HG03571 (cell line): ENCODE measurements around the gene SLC49A3.
"Not testable (repeated sequence)": the region's sequence is repeated elsewhere in the genome, so short reads cannot be mapped to it uniquely, and the experiment has no call there.

Experiments used
- ATAC-seq: cut with Tn5 transposase; IDR thresholded peaks from one replicate; pipeline ENCODE4 v1.9.1; 2021; ENCODE audit not compliant: unreplicated experiment

SLC49A3 gene

DNA sequence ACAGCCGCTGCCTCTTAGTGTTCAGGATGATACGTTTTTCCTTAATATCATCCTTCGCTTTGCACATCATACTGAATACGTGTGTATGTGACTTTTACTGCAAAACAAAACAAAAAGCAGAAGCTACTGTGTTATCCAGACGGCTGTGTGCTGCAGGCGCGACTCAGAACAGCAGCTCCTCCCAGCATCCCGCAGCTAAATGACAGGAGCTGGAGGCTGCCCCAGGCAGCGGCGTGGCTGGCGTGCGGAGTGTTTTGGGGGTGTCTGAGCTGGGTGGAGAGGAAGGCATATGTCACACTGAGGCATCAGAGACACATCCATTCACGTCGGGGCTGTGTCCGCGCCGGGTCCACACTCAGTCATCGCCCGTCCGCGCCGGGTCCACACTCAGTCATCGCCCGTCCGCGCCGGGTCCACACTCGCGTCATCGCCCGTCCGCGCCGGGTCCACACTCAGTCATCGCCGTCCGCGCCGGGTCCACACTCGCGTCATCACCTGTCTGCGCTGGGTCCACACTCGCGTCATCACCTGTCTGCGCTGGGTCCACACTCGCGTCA, 33.3 kb upstream of the SLC49A3 start:
- no peak for ATAC-seq

DNA sequence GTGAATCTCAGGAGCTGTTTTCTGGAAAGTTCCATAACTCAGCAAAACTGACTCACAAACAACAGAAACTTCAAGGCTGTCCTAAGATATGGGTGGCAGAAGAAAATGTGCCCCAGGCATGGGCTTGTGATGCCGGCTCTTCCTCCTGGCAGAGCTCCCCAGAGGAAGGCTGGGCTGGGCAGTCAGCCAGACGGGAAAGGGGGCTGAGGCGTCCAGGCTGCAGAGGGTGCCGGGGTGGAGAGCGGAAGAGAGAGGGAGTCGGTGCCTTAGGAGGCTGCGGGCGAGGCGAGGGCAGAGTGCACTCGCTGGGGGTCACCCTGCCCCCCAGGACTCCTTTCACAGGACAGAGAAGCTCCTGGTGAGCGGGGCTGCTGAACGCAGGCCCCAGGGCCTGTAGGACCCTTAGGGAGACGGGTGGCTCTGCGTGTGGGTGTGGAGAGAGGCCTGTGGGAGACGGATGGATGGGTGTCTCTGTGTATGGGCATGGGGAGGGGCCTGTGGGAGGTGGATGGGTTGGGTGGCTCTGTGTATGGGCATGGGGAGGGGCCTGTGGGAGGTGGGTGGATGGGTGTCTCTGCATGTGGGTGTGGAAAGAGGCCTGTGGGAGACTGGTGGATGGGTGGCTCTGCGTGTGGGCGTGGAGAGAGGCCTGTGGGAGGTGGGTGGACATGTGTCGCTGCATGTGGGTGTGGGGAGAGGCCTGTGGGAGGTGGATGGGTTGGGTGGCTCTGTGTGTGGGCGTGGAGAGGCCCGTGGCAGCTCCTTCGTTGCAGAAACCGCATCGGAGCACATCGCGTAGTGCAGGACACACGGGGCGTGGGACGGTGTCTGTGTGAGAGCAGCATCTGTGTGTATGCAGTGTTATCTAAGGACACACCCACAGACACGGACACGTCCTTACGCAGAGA, 32.6 kb upstream of the SLC49A3 start:
- ATAC-seq = no peak

DNA sequence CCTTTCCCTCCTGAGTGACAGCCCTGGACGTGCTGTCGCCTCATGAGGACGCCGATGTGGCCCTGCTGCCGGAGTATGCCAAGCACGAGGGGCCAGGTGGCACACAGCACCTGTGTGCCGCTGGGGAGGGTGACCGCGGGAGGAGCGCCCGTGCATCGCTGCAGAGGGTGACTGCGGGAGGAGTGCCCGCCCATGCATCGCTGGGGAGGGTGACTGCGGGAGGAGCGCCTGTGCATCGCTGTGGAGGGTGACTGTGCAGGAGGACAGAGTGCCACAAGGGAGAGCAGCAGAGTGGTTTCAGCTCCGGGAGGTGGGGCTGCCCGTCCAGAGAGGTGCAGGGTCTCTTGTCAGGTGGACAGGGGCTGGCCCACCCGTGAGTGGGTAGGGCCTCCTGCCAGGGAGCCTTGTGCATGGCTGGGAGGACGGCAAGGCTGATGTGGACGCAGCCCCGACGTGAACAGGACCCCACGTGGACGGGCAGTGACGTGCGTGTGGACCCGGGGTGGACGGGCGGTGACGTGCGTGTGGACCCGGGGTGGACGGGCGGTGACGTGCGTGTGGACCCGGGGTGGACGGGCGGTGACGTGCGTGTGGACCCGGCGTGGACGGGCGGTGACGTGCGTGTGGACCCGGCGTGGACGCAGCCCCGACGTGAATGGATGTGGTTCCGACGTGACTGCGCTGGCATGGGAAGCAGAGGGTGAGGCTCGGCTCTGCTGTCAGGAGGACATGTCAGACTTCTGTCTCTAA, 31.3 kb upstream of the SLC49A3 start:
- no peak for ATAC-seq

DNA sequence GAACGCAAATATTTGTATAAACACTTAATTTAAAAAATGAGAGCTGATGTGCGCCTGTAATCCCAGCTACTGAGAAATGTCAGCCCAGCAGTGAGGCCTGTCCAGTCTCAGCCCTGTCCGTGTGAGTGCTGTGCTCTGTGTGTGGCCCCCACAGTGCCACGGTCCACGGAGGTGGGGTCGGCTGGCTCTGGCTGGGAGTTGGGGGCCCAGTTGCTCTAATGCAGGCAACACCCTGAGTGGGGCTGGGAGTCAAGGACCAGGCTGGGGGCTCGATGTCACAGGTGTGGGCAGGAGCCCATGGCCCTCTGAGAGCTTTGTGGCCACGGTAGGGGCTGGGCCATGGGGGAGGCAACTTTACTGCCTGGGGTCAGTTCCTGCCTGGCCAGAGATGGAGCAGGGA, 29.5 kb upstream of the SLC49A3 start:
- ATAC-seq = no peak

DNA sequence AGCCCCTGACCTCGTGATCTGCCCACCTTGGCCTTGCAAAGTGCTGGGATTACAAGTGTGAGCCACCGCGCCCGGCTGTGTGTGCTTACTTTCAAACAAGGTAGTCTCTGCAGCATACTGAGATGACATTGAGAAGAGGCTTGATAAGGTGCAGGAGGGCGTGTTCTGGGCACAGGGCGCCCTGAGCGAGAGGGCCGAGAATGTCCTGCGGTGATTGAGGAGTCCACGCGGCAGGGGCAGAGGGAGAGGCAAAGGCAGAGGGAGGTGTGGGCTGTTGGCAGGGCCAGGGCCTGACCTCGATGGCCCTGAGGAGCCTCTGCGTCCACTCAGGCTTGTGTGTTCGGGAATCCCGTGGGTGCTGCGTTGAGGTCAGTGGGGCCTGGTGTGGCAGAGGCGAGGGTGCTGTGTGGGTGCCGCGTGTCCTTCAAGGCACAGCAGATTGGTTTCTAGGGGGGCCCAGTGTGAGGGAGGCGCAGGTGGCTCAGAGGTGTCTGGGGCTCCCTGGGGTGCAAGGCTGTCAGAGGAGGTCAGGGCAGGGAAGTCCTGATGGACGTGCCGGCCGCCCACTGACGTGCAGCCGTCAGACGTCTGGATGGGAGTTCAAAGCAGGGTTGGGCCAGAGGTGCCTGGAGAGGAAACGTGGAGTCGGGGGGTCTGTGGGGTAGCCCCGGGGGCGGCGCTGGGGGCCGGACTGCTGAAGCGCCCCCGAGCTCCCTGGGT, 28.8 kb upstream of the SLC49A3 start:
- ATAC-seq = no peak

DNA sequence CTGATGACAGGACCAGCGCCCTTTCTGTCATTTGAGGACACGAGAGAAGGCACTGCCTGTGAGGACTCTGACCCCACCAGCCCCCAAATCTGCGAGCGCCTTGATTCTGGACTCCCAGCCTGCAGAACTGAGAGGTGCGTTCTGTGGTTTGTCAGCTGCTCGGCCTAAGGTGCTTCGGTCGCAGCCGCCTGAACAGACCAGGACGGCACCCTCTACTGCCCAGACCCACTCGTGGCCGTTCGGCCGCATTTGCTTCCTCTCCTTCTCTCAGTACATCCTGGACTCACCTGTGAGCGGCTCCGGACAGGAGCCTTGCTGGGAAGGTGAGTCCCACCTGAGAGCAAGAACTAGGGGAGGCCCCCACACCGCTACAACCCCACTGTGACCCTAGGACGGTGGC, 25.1 kb upstream of the SLC49A3 start:
- ATAC-seq = no peak

DNA sequence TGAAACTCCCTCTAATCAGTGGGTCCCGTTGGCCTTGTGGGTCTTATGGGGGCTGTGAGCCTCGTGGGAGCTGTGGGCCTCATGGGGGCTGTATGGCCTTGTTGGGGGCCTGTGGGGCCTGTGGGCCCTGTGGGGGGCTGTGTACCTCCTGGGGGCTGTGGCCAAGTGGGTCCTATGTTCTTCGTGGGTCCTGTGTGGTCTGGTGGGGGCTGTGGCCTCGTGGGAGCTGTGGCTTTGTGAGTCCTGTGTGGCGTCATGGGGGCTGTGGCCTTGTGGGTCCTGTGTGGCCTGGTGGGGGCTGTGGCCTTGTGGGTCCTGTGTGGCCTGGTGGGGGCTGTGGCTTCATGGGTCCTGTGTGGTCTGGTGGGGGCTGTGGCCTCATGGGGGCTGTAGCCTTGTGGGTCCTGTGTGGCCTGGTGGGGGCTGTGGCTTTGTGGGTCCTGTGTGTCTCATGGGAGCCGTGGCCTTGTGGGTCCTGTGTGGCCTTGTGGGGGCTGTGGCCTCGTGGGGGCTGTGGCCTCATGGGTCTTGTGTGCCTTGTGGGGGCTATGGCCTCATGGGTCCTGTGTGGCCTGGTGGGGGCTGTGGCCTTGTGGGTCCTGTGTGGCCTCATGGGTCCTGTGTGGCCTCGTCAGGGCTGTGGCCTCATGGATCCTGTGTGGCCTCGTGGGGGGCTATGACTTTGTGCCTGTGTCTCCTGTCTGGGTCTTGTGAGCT, 24.1 kb upstream of the SLC49A3 start:
- ATAC-seq = no peak

DNA sequence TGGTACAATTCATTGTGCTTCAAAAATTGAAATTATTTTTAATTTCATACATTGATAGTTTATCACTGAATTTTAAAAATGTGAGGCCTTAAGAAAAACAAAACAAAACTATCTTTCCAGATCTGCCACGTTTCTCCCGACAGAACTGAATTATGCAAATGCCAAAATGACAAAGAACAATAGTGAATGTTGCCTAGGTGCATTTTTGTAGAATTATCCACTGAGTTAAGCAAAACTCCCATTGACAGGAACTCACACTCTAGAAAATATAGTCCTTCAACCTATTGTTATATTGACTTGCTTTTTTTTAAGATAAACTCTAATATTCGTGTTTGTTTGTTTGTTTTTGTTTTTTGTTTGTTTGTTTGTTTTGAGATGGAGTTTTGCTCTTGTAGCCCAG, 23.1 kb upstream of the SLC49A3 start:
- ATAC-seq = no peak

DNA sequence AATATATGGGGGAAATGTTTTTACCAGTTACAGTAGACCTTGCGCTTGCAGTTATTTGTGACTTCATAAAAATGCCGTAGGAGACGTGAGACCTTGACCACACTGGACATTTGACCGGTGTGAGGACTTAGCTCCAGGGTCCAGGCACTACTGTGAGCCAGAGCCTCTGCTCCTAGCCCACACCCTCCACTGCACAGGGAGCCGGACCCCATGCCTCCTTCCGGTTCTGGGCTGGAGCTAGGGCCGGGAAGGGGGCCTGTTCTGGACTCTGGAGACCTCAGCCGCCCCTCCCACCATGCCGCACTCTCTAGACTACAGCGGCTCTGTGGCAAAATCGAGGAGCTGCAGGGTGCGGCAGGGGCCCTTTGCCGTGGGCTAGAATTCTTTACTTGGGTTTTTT, 22.0 kb upstream of the SLC49A3 start:
- no peak for ATAC-seq

DNA sequence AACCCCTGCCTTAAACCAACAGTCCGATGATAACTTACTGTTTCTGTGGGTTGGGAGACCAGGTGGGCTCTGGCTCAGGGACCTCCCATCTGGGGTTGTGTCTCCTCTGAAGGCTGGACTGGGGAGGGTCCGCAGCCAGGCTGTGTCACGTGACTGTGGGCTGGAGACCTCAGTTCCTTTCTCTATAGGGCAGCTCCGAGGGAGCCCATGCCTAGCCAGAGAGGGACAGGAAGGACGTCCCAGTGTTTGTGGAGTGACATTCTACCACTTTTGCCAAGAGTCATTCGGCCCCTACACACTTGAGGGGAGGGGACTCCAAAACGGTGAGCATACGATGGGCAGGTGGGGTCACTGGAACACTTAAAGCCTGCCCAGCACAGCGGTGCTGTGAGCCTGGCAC, 21.2 kb upstream of the SLC49A3 start:
- ATAC-seq = no peak

DNA sequence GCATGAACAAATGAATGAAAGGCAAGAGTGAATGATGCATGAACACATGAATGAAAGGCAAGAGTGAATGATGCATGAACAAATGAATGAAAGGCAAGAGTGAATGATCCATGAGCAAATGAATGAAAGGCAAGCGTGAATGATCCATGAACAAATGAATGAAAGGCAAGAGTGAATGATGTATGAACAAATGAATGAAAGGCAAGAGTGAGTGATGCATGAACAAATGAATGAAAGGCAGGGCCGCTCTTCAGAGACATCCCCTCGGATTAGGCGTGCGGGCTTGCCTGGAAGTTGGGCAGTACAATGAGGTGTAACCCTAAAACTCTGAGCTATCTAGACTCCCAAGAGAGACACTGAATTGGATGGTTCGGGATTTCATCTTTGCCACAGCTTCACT, 20.4 kb upstream of the SLC49A3 start:
- no peak for ATAC-seq

DNA sequence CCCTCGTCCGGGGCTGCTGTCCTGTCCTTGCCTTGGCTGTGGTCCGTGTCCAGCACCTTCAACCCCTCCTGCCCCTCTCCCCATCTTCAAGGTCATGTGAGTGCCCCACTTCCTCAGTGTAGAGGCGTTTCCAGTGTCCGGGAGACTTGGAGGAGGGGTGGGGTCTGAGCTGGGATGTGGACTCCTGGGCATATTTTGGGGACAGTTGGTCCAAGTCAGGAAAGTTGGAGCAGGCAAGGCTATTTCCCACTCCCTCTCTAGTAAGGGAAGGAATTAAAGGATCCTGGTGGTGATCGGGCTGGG, 19.6 kb upstream of the SLC49A3 start:
- ATAC-seq = no peak

DNA sequence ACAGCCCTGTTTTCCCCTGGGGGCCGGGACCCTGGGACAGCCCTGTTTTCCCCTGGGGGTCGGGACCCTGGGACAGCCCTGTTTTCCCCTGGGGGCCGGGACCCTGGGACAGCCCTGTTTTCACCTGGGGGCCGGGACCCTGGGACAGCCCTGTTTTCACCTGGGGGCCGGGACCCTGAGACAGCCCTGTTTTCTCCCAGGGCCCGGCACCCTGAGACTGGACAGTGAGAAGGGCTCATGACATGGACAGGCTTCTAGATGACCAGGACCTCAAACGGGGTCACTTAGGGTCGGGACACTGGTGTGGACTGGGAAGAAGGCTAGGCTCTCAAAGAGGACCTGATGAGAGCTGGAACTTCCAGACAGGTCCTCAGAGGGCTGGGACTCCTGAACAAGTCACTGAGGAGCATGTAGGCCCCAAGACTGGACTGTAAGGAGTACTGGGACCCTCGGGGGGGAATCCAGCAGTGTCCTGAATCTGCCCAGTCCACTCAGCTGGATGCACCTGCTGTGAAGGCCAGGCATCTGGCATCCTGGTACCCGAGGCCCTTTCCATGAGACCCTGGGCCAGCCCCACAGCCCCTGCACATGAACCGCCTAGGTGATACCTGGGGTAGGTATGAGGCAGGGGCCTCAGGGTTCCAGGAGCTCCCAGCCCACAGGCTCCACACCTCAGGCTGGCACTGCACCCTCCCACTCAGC, 19.1 kb upstream of the SLC49A3 start:
- ATAC-seq = no peak

DNA sequence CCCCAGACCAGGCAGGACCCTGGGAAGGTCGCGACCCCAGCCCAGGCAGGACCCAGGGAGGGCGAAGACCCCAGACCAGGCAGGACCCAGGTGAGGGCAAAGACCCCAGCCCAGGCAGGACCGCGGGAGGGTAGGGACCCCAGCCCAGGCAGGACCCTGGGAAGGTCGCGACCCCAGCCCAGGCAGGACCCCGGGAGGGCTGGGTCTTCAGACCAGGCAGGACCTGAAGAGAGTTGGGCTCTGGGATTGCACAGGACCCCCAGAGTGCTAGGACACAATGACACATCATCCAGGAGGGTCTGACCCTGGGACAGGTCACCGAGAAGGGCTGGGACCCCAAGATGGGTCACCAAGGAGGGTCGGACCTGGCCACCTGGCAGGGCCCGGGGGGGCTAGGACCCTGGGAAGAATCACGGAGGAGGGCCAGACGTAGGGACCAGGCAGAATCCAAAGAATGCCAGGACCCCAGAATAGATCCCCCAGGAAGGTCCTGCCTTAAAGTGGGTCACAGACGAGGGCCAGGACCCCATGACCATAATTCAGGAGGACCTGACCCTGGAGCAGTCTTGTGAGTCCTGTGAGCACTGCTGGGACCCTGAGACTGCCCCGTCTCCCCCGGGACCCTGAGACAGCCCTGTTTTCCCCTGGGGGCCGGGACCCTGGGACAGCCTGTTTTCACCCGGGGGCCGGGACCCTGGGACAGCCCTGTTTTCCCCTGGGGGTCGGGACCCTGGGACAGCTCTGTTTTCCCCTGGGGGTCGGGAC, 18.1 kb upstream of the SLC49A3 start:
- ATAC-seq = no peak

DNA sequence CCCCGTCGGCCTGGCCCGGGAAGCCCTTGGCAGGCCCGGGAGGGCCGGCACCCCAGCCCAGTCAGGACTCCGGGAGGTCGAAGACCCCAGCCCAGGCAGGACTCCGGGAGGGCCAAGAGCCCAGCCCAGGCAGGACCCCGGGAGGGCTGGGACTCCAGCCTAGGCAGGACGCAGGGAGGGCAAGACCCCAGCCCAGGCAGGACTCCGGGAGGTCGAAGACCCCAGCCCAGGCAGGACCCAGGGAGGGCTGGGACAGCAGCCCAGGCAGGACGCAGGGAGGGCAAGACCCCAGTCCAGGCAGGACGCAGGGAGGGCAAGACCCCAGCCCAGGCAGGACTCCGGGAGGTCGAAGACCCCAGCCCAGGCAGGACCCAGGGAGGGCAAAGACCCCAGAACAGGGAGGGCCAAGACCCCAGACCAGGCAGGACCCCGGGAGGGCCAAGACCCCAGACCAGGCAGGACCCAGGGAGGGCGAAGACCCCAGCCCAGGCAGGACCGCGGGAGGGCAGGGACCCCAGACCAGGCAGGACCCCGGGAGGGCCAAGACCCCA, 17.2 kb upstream of the SLC49A3 start:
- ATAC-seq = not testable (repeated sequence)

DNA sequence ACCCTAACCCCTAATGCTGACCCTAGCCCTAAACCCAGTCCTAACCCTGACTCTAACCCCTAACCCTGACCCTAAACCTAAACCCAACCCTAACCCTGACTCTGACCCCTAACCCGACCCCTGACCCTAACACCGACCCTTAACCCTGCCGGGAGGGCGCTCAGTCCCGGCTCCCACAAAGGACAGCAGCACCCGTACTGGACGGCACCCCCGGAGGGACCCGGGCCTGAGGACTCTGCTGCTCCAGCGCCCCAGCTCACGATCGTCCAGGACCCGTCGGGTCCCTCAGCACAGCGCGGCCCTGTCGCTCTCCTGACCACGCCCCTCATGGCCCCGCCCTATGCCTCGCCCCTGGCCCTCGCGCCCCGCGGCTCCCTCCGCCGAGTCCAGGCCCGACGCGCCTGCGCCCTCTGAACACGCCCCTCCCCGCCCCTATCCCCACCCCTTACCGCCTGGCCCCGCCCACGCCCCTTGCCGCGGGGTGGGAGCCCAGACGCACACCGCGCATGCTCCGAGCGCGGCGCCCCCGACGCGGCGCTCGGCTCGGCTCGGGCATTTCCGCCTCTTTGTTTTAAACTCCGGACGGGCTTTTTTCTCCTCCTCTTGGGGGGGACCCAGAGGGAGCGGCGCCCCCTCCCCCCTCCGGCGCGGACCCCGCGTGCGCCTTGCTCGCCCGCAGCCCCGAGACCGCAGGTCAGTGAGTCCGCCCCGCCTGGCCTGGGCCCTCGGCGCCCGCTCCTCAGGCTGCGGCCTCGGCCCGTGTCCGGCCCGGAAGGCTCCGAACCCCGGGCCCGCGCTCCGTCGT, 16.5 kb upstream of the SLC49A3 start, which contains the start of gene PCGF3:
PCGF3 (plus strand) TSS at position 555 of the 805 bp plus-strand sequence. CDS start 27,849 bp downstream, outside the sequence.
- ATAC-seq = peak; percentile 82

DNA sequence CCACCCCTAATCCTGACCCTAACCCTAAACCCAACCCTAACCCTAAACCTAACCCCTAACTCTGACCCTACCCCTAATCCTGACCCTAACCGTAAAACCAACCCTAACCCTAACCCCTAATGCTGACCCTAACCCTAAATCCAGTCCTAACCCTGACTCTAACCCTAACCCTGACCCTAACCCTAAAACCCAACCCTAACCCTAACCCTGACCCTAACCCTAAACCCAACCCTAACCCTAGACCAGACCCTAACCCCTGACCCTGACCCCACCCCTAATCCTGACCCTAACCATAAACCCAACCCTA, 16.0 kb upstream of the SLC49A3 start:
- no peak for ATAC-seq

DNA sequence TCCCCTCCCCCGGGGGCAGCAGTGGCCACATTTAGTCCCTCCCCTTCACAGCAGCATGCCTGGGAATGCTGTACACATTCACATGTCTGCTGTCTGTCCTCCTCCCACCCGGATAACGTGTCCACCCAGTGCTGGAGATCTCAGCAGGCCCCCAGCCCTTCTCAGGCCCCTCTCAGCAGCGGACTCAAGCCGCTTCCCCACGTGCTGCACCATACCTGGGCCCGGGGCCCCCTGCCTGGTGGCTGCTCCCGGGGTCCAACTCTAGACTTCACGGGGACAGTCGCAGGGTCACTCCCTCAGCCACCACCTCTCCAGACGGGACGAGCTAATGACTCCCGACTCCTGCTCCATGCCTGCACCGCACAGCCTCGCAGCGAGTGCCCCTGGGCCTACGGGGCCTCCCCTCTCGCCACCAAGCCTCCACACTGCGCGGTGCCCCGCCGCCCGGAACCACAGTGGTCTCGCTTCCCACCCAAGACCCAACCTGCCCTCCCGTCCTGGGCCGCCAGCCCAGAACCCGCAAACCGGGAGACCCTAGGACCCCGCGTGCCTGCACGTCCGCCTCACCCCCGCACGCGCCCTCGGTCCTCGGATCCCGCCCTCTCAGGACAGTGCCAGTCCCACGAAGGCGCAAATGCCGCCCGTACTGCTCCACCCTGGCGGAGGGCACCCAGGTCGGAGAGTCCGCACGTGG, 15.4 kb upstream of the SLC49A3 start:
- ATAC-seq = no peak
